Measurements from ENCODE around the gene C9orf153.

DNA sequence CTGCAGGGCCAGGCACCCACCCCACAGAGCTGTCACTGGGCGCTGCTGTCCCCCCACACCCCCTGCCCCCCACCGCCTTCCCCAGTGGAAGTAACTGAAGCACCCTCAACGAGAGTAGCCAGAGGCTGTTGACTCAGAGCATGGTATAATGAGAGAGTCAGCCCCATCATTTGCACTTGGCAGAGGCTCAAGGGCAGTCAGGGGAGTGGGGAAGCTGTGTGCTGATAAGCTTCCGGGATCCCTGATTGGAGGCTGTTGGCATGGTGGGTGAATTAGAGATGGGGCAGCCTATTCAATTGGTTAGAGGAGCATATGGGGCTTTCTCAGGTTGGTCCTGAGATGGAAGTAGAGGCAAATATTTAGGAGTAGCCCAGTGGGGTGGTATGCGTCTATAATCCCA lies 83.0 kb downstream of the C9orf153 start:
- TF ChIP-seq, protein P1, sequence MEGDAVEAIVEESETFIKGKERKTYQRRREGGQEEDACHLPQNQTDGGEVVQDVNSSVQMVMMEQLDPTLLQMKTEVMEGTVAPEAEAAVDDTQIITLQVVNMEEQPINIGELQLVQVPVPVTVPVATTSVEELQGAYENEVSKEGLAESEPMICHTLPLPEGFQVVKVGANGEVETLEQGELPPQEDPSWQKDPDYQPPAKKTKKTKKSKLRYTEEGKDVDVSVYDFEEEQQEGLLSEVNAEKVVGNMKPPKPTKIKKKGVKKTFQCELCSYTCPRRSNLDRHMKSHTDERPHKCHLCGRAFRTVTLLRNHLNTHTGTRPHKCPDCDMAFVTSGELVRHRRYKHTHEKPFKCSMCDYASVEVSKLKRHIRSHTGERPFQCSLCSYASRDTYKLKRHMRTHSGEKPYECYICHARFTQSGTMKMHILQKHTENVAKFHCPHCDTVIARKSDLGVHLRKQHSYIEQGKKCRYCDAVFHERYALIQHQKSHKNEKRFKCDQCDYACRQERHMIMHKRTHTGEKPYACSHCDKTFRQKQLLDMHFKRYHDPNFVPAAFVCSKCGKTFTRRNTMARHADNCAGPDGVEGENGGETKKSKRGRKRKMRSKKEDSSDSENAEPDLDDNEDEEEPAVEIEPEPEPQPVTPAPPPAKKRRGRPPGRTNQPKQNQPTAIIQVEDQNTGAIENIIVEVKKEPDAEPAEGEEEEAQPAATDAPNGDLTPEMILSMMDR (IDR thresholded peaks at IDR 0.05; ENCODE audit: low read length) = no peak
- TF ChIP-seq EZH2 (IDR thresholded peaks at IDR 0.05; ENCODE audit: borderline replicate concordance, low read length) = no peak
